A673 (cell line): Measurements from ENCODE around the gene NCOA6. TPM values are rescaled to one million over a fixed set of nuclear protein-coding genes. Genes with fewer than 3 reads are reported as not detected.

Source experiments
- BruUV-seq: library from RNA; stranded (reverse); fragments of 400-500 nt; replicated peaks from 2 replicates; lab custom pipeline; 2021; lab: Mats Ljungman, UMichigan
- CTCF ChIA-PET: fragments of 300-600 bp; sonication (Branson Sonifier 250); formaldehyde crosslinking; loops from one replicate; lab custom pipeline; 2022; ENCODE audit warnings: antibody characterized with exemption; lab: Charles Lee
- POLR2A ChIA-PET: fragments of 300-600 bp; sonication (Branson Sonifier 250); formaldehyde crosslinking; loops from one replicate; lab custom pipeline; 2022; ENCODE audit warnings: antibody characterized with exemption; ENCODE audit not compliant: low non-redundant PET; lab: Charles Lee
- DNase-seq: peaks from one replicate; pipeline ENCODE4 v3.0.0-alpha.2; 2015; ENCODE audit warnings: low spot score
- H3K27ac ChIP-seq: fragments of 200-600 bp; sonication (generic); 2 replicates; pipeline ENCODE4 v1.5.1; 2016; ENCODE audit warnings: mixed run types, low read depth, mild to moderate bottlenecking, mixed read lengths, antibody characterized with exemption, low read length; ENCODE audit not compliant: poor library complexity, severe bottlenecking
- H3K27me3 ChIP-seq: fragments of 200-600 bp; sonication (generic); replicated peaks from 2 replicates; pipeline ENCODE4 v1.6.1; 2017; ENCODE audit warnings: mixed run types, low read depth, mild to moderate bottlenecking, mixed read lengths, antibody characterized with exemption, low read length; ENCODE audit not compliant: insufficient read depth, poor library complexity
- H3K36me3 ChIP-seq: fragments of 200-600 bp; sonication (generic); 2 replicates; pipeline ENCODE4 v1.6.1; 2016; ENCODE audit warnings: mixed run types, mild to moderate bottlenecking, mixed read lengths, antibody characterized with exemption, low read length; ENCODE audit not compliant: insufficient read depth, poor library complexity, severe bottlenecking
- H3K4me1 ChIP-seq: fragments of 200-600 bp; sonication (generic); 2 replicates; pipeline ENCODE4 v1.6.1; 2017; ENCODE audit warnings: mixed run types, mild to moderate bottlenecking, mixed read lengths, antibody characterized with exemption, low read length; ENCODE audit not compliant: insufficient read depth, poor library complexity, severe bottlenecking
- H3K4me3 ChIP-seq: fragments of 200-600 bp; sonication (generic); 2 replicates; pipeline ENCODE4 v1.5.1; 2016; ENCODE audit warnings: low read depth, mixed run types, mild to moderate bottlenecking, mixed read lengths, low read length; ENCODE audit not compliant: poor library complexity, severe bottlenecking
- H3K9me3 ChIP-seq: fragments of 200-600 bp; sonication (generic); 2 replicates; pipeline ENCODE4 v1.6.1; 2016; ENCODE audit warnings: mixed run types, low read depth, mild to moderate bottlenecking, mixed read lengths, antibody characterized with exemption, low read length; ENCODE audit not compliant: poor library complexity, severe bottlenecking
- CTCF ChIP-seq: fragments of 300-800, 200-600 bp; sonication (generic); conservative IDR thresholded peaks from 2 replicates; pipeline ENCODE4 v1.5.1; 2017; ENCODE audit warnings: low read depth, mild to moderate bottlenecking, antibody characterized with exemption, low read length, moderate library complexity, mixed read lengths
- EZH2 ChIP-seq: fragments of 200-600 bp; sonication (generic); IDR thresholded peaks from 2 replicates; pipeline ENCODE4 v1.6.1; 2017; ENCODE audit warnings: borderline replicate concordance, low read depth, mild to moderate bottlenecking, mixed read lengths, antibody characterized with exemption, low read length; ENCODE audit not compliant: poor library complexity, severe bottlenecking
- intact Hi-C: fragments of 100-400 bp; cut with micrococcal nuclease; formaldehyde crosslinking; loops from one replicate; pipeline ENCODE4 v1.10.0; 2022; ENCODE audit not compliant: unreplicated experiment
- total RNA-seq: library from RNA; stranded (reverse); gene quantifications from 2 replicates; pipeline ENCODE4 v1.2.3, GENCODE V29; 2021

The NCOA6 gene
- total RNA-seq, 1 experiment from 2014 or later, result 39.9 TPM

- intact Hi-C loops, result no loop called here
- BruUV-seq, result no TSS peak
- CTCF ChIA-PET, result no interaction called here
Measured at GRCh38 chr20:34754611-34755010, 70.8 kb downstream of the NCOA6 start.

GRCh38 chr20:34753706-34754461 is 71.6 kb downstream of the NCOA6 start:
- Histone ChIP-seq H3K4me3 (no peak overlapping the region), H3K36me3 (peaks cover 74% of the 10 kb centered on the region), H3K4me1 (no peaks in the 10 kb centered on the region), H3K27ac (no peak overlapping the region), H3K27me3 (no peaks in the 10 kb centered on the region), H3K9me3 (no peaks in the 10 kb centered on the region)
- TF ChIP-seq EZH2 (no peak), CTCF (no peak)
- DNase-seq, result no peak
- CTCF ChIA-PET, result no interaction called here
- POLR2A ChIA-PET, result no interaction called here
- BruUV-seq, result no TSS peak
- intact Hi-C loops, result no loop called here

More at GRCh38 chr20:34754611-34755010, 70.8 kb downstream of the NCOA6 start:
- H3K36me3 ChIP-seq, result peaks cover 73% of the 10 kb centered on the region
- no peak for TF ChIP-seq EZH2
- TF ChIP-seq CTCF, result no peak
- POLR2A ChIA-PET, result no interaction called here
- no peaks in the 10 kb centered on the region for H3K9me3 ChIP-seq
- H3K4me1 ChIP-seq, result no peaks in the 10 kb centered on the region
- no peaks in the 10 kb centered on the region for H3K27me3 ChIP-seq
- no peak overlapping the region for H3K27ac ChIP-seq
- no peak for DNase-seq
- no peak overlapping the region for H3K4me3 ChIP-seq

- POLR2A ChIA-PET, result no interaction called here
- H3K27ac ChIP-seq, result no peak overlapping the region
- H3K9me3 ChIP-seq, result no peaks in the 10 kb centered on the region
- TF ChIP-seq CTCF (no peak), EZH2 (no peak)
- no peak for DNase-seq
- no peaks in the 10 kb centered on the region for H3K27me3 ChIP-seq
- H3K4me1 ChIP-seq, result no peaks in the 10 kb centered on the region
- no peak overlapping the region for H3K4me3 ChIP-seq
- no TSS peak for BruUV-seq
- peaks cover 68% of the 10 kb centered on the region for H3K36me3 ChIP-seq
- CTCF ChIA-PET, result no interaction called here
- intact Hi-C loops, result no loop called here
Measured at GRCh38 chr20:34751453-34751852, 74.0 kb downstream of the NCOA6 start.
